C4-2B (cell line): ENCODE measurements around the gene SETDB1.
A peak's percentile ranks its signal among the peaks of the same experiment; 100 is the strongest.

ENCODE experiments used
- H3K27ac ChIP-seq: fragments of 450-650 bp; 2 replicates; pipeline ENCODE4 v1.5.1; 2017
- CTCF ChIP-seq: fragments of 450-650 bp; conservative IDR thresholded peaks from 2 replicates; pipeline ENCODE4 v1.5.1; 2017; ENCODE audit warnings: mild to moderate bottlenecking
- ZFX ChIP-seq: fragments of 450-650 bp; IDR thresholded peaks from 2 replicates; pipeline ENCODE4 v1.6.1; 2017

The SETDB1 gene

GRCh38 chr1:150976879-150977694 is 50.9 kb downstream of the SETDB1 start:
- H3K27ac ChIP-seq = no peak overlapping the region
- TF ChIP-seq CTCF (no peak), ZFX (no peak)

GRCh38 chr1:150979092-150980056 is 53.2 kb downstream of the SETDB1 start:
- H3K27ac ChIP-seq = no peak overlapping the region
- TF ChIP-seq CTCF = peak; percentile 100
- TF ChIP-seq ZFX = no peak

- TF ChIP-seq ZFX (no peak), CTCF (no peak)
- peak overlapping the region; percentile 44 for H3K27ac ChIP-seq
Observed at GRCh38 chr1:150981177-150981804, 55.1 kb downstream of the SETDB1 start.

GRCh38 chr1:150981805-150982712 is 55.9 kb downstream of the SETDB1 start, which contains the start of gene ANXA9:
TSS of gene ANXA9 (plus strand) at chr1:150982292. CDS start at chr1:150983106, 814 bp downstream.
- H3K27ac ChIP-seq = peak within 1 kb of the TSS; percentile 44
- TF ChIP-seq ZFX (peak; percentile 50; the same call in 1 of the 2 replicates), CTCF (no peak)

- H3K27ac ChIP-seq = no peak overlapping the region
- TF ChIP-seq ZFX = no peak
- no peak for TF ChIP-seq CTCF
Observed at GRCh38 chr1:150985179-150985825, 59.1 kb downstream of the SETDB1 start.

GRCh38 chr1:150987924-150988323 is 61.8 kb downstream of the SETDB1 start:
- TF ChIP-seq CTCF (no peak), ZFX (no peak)
- no peak overlapping the region for H3K27ac ChIP-seq
